Measurements from ENCODE around the gene CLPSL2.

The CLPSL2 gene

DNA sequence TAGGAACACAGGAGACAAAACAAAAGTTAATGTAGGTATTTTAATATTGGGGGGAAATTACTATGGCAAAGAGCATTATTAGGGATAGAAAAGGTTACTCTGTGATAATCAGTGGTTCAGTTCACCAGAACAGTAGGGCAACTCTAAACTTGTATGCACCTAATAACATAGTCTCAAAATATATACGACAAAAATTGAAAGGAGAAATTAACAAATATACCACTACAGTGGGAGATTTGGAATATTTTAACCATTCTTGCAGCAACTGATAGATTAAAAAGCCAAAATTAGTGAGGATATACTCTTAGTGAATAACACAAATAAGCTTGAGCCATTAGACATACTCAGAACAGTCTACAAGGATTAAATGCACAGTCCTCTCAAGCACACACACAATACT, 28.5 kb upstream of the CLPSL2 start:
- DNase-seq (ENCODE audit: low read depth) = no peak
- TF ChIP-seq, protein P1, sequence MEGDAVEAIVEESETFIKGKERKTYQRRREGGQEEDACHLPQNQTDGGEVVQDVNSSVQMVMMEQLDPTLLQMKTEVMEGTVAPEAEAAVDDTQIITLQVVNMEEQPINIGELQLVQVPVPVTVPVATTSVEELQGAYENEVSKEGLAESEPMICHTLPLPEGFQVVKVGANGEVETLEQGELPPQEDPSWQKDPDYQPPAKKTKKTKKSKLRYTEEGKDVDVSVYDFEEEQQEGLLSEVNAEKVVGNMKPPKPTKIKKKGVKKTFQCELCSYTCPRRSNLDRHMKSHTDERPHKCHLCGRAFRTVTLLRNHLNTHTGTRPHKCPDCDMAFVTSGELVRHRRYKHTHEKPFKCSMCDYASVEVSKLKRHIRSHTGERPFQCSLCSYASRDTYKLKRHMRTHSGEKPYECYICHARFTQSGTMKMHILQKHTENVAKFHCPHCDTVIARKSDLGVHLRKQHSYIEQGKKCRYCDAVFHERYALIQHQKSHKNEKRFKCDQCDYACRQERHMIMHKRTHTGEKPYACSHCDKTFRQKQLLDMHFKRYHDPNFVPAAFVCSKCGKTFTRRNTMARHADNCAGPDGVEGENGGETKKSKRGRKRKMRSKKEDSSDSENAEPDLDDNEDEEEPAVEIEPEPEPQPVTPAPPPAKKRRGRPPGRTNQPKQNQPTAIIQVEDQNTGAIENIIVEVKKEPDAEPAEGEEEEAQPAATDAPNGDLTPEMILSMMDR (IDR thresholded peaks at IDR 0.05; ENCODE audit: low read depth, low read length, missing control alignments) = no peak

DNA sequence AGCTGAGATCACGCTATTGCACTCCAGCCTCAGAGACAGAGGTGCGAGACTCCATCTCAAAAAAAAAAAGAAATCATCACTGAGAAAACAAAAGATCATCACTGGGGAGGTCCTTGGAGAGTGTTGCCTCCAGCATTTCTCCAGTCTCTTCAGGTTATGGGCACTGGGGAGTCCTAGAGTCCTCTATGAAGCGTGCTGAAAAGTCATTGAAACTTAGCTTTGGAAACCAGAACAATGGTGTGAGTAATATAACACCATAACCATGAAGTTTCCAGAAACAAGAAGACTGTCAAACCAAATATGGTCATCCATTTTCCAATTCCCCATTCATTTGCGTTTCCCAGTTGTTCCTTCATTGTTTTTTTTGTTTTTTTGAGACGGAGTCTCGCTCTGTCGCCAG, 25.8 kb upstream of the CLPSL2 start:
- H3K4me3 ChIP-seq (ENCODE audit: low read depth, low read length) = no peak overlapping the region
- DNase-seq (ENCODE audit: low read depth) = no peak
- TF ChIP-seq, protein P1 (IDR thresholded peaks at IDR 0.05; ENCODE audit: low read depth, low read length, missing control alignments) = no peak

More for the DNA sequence above, 28.5 kb upstream of the CLPSL2 start:
- H3K4me3 ChIP-seq (ENCODE audit: low read depth, low read length) = no peak overlapping the region

DNA sequence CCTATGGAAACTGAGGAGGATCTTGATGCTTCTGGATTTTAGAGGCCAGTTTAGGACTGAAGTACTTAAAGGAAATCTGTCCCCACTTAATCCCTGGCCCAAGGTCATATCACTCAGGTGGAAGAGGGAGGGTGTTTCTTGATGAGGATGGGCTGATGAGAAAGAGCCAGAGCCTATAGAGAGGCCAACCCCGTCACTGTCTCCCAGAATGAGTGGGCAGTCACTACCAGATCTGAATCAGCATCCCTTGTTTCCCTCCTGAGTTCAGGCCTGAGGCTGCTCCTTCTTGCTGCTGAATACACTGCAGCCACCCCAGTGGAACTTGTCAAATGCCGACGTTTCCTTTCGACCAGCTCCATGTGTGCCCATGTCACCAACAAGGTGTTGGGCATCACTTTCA, 24.8 kb upstream of the CLPSL2 start:
- TF ChIP-seq, protein P1 (IDR thresholded peaks at IDR 0.05; ENCODE audit: low read depth, low read length, missing control alignments) = no peak
- DNase-seq (ENCODE audit: low read depth) = no peak

DNA sequence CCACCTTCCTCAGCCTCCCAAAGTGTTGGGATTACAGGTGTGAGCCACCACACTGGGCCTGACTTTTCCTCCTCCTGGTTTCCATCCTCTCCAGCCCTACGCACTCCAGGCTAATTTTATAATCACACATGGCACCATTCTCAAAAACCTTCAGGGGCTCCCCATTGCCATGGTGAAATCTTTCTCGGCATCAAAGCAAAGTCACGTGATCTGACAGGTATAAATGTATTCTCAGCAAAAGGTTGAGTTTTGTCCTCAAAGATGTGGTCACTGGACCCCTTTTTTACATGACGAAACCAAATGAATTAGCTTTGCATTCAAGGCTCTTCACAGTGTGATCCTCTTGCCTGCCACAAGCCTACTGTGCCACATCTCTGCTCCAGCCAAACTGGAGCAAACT, 24.1 kb upstream of the CLPSL2 start:
- TF ChIP-seq, protein P1 (IDR thresholded peaks at IDR 0.05; ENCODE audit: low read depth, low read length, missing control alignments) = no peak
- no peak overlapping the region for H3K4me3 ChIP-seq (ENCODE audit: low read depth, low read length)
- DNase-seq (ENCODE audit: low read depth) = no peak

More for the DNA sequence above, 24.8 kb upstream of the CLPSL2 start:
- H3K4me3 ChIP-seq (ENCODE audit: low read depth, low read length) = no peak overlapping the region

DNA sequence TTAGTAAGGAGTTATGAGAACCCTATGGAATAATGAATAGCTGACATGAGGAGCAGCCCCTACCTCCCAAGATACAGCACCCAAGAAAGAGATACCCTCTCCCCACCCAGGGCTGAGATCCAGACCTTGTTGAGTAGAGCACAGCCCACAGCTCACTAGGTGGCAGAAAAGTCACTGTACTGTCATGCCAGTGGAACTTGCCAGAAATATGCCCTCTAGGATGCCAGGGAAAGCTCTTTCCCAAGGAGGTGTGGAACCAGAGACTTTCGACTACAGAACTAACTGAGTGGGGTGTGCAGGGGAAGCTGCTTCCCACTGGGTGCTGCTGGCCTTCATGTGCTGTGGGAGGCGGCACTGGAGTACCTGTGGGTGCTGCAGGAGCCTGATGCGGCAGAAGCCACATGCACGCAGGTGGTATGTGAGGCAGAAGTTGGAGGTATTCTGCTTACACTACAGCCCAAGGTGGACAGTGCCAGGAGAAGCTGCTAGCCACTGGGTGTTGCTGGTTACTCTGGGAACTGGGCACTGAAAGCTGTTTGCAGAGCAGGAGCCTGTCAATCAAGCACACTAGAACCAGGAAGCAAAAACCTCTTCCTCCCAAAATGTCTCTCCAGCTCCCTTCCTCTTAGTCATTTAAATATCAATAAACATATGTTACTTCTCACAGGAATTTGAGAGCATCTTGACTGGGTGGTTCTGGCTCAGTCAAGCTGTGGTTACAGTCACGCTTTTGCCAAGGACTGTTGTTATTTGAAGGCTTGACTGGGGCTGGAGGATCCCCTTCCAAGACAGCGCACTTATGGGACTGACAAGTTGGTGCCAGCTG, 21.7 kb upstream of the CLPSL2 start:
- TF ChIP-seq, protein P1 (IDR thresholded peaks at IDR 0.05; ENCODE audit: low read depth, low read length, missing control alignments) = no peak
- H3K4me3 ChIP-seq (ENCODE audit: low read depth, low read length) = no peak overlapping the region
- DNase-seq (ENCODE audit: low read depth) = no peak

DNA sequence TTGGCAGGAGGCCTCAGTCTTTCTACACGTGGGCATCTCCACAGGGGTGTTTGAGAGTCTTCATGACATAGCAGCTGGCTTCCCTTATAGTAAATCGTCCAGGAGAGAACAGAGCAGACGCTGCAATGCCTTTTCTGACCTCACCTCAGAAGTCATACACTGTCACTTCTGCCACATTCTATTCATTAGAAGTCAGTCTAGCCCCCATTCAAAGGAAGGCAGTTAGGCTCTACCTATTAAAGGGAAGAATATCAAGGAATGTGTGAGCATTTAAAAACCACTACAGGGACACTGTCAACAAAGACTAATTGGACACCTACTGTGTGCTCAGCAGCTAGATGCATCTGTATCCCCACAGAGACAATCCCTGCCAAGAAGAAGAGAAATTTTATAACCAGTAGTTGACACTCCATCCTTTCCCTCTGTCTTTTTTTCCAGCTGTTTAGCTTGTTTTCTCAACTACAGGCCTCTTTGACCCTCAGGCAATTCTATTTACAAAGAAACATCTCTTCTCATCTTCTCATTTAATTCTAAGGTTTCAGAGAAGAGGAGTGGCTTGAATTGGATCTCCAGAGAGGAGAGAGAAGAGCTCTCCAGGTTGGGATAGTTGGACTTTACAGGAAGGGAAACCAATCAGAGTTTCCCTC, 21.0 kb upstream of the CLPSL2 start:
- TF ChIP-seq, protein P1 (IDR thresholded peaks at IDR 0.05; ENCODE audit: low read depth, low read length, missing control alignments) = no peak
- no peak for DNase-seq (ENCODE audit: low read depth)
- no peak overlapping the region for H3K4me3 ChIP-seq (ENCODE audit: low read depth, low read length)
